NCI-H2081 (cell line): ENCODE measurements around the gene RGS11.

Source experiments
- DNase-seq, 2 experiments: peaks; one replicate each; lab custom pipeline; 2025; lab: John Stamatoyannopoulos, UW

The RGS11 gene

DNA sequence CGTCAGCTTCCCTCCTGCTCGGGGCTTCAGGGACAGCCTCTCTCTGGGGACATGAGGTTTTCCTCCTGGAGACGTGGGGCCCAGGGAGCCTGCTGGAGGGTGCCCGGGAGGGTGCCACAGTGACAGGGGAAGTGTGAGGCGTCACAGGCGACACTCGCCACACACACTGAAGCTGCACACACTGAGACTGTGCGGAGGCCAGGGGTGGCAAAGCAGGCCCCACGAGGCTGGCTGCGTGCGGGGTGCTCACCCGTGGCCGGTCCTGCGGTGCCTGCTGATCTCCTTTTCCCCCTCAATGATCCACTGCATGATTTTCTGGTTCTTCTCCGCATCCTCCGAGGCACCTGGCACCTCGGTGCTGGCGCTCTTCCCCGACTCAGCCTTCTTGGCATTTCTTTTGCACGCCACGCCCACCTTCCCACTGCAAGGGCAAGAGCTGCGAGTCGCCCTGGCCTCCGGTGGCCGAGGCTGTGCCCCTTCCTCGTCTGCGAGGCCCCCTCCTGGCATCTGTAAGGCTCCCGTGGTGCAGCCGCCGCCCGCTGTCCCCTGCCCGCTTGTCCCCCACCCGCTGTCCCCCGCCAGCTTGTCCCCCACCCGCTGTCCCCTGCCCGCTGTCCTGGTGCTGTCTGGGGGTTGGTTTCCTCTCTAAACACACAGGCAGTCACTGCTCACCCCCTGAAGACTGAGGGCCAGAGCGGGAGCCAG lies 21.2 kb upstream of the RGS11 start:
- DNase-seq = no peak

DNA sequence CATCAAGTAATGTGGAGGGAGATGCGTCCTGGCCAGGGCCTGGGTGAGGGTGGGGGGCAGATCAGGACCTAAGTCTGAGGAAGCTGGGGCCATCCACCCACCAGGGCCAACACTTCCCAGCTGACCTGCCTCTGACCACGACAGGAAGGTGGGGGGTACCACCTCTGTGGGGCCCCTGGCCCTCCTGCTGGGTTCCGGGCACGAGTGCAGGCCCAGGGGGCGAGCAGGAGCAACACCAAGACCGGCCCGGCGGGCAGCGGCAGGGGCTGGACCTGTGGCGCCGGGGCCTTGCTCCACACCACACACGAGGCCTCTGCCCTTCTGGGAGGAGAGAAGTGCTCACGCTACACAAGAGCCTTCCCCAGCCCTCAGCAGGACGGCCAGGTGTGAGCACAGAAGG lies 20.5 kb upstream of the RGS11 start:
- DNase-seq = no peak

DNA sequence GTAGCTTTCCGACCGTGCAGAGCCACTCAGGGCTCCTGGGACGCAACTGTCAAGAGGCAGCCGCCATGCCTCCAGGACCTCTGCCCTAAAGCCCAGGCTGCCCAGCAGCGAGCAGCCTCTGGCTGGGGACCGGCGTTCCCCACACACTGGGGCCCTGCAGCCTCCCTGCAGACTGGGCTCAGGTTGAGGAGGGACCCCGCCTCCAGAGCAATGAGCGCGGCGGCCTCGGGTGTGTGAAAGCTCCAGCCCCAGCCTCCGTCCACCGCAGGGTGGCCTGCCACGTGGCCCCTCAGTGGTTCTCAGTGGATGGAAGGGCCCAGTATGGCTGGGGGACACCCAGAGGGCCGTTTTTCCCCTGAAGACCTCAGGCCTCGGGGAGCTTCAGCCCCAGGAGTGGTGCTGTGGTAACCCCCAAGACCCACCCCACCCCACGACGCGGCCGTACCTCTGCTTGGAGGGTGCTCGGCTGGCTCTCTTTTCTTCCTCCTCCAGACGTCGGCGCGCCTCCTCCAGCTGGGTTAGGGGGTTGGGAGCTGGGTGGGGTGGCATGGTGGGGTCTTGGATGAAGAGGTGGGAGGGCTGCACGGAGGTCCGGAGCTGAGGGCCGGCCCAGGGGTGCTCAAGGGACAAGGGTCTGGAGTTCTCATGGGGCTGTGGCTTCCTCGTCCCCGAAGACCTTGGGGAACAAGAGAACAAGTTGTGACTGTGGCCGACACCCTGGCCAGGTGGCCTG lies 17.5 kb upstream of the RGS11 start:
- no peak for DNase-seq

DNA sequence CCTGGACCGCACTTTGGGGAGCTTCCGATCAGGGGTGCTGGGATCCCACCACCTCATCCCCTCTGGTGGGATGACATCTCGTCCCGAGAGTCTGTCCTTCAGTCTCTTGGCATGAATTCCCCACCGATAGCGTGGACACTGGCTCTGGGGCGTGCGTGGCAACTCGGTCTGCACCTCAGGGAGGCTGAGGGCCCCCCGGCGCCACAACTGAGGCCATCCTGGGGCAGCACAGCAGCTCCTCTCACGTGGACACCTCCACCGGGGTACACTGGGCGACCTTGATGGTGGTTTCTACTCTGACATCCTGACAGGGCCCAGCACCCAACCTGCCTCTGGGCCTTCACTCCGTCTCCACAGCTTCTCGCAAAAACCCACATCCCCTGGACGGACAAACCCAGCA lies 15.8 kb upstream of the RGS11 start:
- DNase-seq = no peak

DNA sequence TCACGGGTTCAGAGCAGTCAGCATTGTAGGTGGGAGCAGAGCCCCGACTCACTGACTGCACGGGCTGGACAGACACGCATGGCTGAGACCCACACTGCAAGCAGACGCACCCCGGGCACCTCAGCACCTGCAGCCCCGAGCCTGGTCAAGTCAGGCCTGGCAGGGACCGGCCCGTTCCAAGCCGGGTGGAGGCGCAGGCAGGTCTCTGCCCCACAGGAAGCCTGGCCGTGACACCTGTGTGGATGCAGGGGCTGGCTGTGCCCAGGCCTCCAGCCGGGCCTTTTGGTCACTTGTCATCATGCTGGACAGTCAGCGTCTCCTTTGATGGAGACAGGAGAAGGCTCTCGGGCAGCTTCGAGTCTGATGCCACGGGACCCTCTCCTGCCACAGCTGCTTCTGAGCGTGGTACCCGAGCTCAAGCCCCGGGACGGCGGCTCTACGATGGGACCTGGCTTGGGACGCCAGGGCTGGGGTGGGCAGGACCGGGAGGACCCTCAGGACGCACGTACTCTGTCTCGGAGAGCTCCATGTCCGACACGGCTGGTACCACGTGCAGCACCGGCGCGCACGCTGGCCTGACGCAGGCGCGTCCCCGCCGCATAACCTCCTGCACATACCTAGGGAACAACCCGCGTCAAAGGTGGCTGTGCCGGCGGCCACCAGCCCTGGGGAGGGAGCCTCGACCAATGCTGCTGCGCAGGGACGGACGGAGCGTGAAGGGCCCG lies 15.1 kb upstream of the RGS11 start:
- DNase-seq = no peak

DNA sequence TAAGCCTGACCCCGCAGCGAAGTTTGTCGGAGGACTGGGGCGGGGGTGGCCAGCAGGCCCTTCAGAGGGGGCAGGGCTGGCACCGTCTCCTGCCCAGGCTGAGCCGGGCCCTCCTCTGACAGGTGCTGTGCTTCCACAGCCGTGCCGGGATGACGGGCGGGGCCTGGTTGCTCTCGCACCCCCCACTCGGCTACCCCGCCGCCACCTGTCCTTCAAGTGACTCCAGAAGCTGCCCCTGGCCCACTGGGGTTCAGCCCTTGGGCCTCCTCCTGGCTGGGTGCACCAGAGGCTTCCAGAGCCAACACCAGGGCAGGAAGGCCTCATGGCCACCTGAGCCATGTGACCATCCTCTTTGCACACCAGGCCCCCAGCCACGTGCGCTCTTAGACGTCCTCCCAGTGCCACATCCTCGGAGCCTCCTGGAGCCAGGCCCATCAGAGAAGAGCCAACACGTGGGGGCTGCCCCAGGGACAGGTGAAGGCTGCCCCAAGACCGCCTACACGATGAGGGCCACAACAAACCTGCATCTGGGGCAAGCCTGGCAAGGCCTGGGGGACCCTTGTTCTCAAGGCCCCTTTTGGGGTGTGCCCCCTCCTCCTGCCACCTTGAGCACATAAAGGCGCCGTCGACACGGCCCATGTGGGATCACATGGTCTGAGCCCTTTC lies 14.4 kb upstream of the RGS11 start:
- DNase-seq = no peak

DNA sequence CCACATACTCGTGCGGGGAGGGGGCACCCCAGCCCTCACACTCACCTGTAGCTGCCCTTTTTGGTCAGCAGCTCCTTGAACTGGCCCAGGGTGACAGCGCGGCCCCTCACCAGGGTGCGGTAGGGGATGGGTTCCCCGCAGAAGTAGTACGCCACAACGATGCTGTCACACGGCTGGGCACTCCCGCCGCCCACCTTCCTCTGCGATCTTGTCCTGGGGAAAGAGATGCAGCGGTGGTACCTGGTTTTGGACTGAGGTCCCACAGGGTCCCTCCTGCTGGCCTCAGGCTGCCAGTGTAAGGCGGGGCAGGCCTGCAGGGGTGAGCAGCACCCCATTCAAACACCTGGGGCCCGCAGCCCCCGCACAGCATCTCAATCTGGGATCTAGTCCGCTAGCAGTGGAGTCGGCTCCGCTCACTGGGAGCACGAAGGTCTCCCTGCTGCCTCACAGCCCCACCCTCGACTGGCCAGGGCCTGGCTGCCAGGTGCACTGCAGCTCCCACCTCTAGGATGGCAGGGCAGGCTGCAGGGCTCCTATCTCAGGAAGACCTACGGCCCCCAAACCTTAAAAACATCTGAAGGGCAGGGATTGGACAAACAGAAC lies 13.8 kb upstream of the RGS11 start:
- DNase-seq = no peak

DNA sequence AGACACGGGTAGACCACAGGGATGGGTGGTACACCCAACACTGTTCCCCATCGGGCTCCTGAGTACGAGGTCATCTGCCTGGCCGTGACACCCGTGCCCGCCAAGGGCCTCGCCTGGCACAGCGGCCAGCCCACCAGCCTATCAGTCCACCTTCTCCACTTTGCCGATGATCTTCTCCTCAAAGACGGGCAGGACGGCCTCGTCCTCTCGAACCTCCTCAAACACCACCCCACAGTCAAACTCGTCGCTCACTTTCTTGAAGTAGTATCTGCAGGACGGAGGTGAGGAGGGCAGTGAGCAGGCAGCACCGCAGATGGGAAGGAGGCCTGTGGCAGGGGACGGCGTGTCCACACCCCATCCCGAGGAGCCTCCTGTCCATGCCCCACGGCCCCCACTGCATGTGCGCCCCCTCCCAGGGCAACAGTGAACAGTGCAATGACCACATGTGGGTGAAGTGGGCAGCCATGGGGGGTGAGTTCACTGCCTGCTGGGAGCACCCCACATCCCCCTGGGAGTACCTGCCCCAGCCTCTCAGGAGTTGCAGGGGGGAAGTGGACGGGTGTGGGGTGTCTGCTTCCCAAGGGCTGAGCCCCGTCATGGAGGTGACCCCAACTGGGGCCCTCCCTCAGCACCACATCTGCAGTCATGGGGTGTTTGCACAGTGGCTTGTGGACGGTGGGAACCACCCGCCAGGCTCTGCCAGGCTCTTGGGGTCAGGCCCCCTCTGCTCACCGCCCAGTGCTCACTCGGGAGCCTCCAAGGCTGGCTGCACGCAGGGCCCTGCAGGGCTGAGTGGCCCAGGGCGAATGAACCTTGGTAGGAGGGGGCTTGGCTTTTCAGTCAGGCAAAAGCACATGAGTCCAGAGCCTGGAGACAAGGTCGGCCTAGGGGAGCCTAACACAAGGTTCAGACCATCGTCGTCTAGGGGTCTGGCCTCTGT lies 12.5 kb upstream of the RGS11 start:
- DNase-seq = no peak

DNA sequence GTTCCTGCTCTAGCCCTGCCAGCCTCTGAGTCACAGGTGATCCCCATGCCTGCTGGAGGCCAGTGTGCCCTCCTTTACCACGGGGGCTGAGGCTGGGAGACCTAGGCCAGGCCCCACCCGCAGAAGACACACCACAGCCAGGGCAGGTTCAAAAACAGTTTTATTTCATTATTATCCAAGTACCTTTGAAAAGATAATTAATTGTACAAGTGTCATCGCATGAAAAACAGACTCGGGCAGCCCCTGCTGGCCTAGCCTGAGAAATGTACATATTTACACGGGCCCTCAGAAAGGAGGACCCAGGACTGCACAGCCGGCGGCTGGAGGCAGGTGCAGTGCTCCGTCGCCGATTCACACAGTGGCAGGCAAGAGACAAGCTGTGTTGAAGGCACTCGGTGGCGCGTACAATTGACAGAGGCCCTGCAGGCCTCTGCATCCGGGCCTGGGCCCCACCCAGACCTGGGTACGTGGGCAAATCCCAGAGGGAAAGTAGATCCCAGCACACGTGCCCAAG lies 11.6 kb upstream of the RGS11 start:
- peak; percentile 51 to 76 for DNase-seq

DNA sequence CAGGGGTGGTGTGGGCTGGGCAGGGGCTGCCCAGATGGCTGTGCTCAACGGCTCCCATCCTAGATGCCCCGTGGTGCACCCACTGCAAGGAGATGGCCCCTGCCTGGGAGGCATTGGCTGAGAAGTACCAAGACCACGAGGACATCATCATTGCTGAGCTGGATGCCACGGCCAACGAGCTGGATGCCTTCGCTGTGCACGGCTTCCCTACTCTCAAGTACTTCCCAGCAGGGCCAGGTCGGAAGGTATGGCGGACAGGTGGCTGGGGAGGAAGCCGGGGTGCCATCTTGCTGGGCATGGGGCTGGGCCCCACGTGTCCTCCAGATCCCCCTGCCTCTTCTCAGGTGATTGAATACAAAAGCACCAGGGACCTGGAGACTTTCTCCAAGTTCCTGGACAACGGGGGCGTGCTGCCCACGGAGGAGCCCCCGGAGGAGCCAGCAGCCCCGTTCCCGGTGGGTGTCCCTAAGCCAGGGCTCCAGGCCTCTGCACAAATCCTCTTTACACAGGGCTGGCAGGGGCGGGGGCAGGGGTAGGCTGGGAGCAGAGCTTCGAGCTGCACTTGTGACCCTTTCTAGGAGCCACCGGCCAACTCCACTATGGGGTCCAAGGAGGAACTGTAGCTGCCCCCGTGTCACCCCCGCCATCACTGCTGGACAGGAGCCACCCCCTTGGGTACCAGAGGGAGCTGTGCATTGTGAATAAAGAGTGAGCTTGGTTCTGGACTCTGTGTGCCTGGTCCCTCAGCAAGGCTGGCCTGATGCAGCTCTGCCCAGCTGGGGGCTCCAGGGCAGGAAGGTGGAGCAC lies 10.9 kb upstream of the RGS11 start:
- DNase-seq = no peak

DNA sequence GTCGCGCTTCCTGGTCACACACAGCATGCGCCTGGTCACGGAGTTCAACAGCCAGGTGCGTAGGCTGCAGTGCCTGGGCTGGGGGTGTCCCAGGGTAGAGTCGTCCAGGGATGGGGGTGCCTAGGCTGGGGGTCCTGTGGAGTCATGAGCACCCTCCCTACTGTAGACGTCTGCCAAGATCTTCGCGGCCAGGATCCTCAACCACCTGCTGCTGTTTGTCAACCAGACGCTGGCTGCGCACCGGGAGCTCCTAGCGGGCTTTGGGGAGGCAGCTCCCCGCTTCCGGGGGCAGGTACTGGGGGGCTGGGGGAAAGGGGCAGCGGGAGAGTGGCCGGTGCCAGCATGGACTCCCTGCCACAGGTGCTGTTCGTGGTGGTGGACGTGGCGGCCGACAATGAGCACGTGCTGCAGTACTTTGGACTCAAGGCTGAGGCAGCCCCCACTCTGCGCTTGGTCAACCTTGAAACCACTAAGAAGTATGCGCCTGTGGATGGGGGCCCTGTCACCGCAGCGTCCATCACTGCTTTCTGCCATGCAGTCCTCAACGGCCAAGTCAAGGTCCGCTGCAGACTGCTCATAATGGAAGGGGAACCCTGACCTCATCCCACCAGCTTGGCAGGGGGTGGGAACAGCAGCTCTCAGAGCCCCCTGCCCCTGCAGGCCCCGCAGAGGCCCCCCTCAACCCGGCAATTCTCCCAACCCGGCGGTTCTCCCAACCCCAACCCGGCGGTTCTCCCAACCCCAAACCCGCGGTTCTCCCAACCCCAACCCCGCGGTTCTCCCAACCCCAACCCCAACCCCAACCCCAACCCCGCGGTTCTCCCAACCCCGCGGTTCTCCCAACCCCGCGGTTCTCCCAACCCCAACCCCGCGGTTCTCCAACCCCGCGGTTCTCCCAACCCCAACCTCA lies 9.7 kb upstream of the RGS11 start:
- no peak for DNase-seq

DNA sequence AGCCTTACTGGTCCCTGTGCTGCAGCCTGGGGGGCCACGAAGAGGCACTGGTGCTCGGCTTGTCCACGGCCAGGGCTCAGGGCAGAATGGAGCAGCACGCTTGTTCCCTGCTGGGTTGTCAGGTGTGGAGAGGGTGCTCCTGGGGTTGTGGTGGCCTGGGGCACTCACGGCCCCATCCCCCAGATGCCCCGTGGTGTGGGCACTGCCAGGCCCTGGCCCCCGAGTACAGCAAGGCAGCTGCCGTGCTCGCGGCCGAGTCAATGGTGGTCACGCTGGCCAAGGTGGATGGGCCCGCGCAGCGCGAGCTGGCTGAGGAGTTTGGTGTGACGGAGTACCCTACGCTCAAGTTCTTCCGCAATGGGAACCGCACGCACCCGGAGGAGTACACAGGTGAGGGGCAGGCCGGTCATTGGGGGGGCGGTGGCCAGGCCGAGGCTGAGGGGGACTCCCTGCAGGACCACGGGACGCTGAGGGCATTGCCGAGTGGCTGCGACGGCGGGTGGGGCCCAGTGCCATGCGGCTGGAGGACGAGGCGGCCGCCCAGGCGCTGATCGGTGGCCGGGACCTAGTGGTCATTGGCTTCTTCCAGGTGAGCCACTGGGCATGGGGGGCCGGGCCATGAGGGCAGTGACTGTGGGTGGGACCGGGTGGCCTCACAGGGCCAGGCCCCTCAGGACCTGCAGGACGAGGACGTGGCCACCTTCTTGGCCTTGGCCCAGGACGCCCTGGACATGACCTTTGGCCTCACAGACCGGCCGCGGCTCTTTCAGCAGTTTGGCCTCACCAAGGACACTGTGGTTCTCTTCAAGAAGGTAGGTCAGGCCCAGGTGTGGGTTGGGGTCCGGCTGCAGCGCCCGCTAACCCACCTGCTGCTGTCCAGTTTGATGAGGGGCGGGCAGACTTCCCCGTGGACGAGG lies 8.7 kb upstream of the RGS11 start:
- no peak for DNase-seq

DNA sequence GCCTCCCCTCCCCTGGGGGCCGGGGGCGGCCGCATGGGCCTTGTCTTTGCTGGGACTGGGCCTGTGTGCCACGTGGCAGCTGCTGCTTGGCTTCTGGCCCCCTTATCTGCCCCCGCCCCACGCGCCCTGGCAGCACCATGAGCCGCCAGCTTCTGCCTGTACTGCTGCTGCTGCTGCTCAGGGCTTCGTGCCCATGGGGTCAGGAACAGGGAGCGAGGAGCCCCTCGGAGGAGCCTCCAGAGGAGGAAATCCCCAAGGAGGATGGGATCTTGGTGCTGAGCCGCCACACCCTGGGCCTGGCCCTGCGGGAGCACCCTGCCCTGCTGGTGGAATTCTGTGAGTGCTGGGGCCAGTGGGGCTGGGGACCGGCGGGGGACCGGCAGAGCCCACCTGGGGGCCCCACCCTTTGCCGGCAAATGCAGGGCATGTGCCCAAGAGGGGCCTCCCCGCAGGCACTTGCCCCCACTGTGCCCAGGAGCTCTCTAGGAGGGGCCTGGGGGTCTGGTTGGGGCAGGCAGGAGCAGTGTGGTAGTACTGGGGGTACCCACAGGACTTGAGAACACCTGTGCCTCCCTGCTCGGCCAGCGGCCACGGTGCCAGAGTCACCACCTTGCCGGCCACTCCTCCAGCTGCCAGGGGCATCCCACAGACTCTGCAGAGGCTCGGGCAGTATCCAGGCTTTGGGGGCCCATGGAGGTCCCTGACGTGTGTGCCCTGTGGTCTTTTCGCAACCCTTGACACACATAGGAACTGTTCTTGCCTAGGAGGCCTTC lies 7.5 kb upstream of the RGS11 start, which contains the start of gene PDIA2:
Gene PDIA2, plus strand, starts transcription at position 132 of the 773 bp plus-strand sequence. Its CDS starts 6 bp downstream, at position 138.
- no peak for DNase-seq

DNA sequence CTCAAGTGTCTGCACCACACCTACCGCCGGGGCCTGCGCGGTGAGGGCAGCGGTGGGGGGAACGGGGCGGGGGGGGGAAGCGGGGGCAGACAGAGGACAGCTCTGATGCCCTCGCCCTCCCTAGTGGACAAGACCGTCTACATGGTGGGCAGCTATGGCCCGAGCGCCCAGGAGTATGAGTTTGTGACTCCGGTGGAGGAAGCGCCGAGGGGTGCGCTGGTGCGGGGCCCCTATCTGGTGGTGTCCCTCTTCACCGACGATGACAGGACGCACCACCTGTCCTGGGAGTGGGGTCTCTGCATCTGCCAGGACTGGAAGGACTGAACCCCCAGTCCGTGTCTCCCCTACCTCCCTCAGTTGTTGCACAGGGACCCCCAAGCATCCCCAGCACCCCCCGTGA lies 6.7 kb upstream of the RGS11 start:
- DNase-seq = no peak

DNA sequence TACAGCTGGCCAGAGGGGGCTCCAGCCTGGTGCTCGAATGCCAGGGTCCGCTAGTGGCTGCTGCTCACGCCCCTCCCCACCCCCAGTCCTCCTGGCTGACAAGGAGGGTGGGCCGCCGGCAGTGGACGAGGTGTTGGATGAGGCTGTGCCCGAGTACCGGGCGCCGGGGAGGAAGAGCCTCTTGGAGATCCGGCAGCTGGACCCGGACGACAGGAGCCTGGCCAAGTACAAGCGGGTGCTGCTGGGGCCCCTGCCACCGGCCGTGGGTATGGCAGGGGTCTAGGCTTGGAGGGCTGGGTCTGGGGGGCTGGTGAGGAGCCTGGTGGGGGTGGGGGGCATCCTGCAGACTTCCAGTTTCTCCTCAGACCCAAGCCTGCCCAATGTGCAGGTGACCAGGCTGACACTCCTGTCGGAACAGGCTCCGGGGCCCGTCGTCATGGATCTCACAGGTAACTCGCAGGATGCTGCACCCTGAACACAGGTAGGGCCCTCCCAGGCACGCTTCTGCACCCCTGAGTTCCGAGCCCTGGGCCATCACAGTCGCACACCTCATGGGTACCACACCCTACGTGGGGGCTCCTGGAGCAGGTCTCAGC lies 6.0 kb upstream of the RGS11 start:
- DNase-seq = no peak

DNA sequence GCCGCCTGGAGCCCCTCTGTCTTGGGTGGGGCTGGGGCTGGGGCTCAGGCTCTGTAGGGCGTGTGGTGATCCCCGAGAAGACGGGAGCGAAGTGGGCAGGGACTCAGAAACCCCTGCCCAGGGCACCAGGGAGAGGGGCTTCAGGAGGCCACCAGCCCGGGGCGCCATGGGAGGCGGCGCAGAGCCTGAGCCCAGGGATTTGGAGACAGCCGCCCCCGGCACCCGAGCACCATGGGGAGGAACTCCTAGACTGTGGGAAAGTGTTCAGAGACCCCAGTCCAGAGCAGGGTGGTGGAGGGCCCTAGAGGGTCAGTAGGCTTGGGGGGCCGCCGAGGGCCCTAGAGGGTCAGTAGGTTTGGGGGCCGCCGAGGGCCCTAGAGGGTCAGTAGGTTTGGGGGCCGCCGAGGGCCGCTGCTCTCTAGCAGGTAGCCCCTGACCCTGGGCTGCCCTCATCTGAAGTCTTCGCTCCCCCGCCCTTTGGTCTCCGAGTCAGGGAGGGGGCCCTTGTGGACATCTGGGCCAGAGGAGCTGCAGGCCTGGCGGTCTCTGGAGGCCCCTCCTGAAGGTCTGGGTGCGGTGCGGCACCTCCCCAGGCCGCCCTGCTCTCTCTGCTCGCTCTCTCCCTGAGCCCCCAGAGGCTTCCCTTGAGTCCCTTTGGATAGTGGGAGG lies 5.4 kb upstream of the RGS11 start:
- DNase-seq = no peak
